Fibroblast of mammary gland (primary cell): ENCODE results near the gene USP7.

ENCODE experiments used
- DNase-seq: peaks from one replicate; pipeline ENCODE4 v3.0.0-alpha.2; 2010; ENCODE audit warnings: low read depth
- H3K4me3 ChIP-seq: 2 replicates; pipeline ENCODE4 v1.5.1; 2011; ENCODE audit warnings: low read depth, mild to moderate bottlenecking, low read length, moderate library complexity; ENCODE audit not compliant: control insufficient read depth
- CTCF ChIP-seq: conservative IDR thresholded peaks from 2 replicates; pipeline ENCODE4 v1.5.1; 2011; ENCODE audit warnings: low read depth, low read length, inconsistent platforms; ENCODE audit not compliant: control insufficient read depth, insufficient read depth

Gene USP7

GRCh38 chr16:8910811-8911210 is 52.9 kb downstream of the USP7 start:
- no peak for TF ChIP-seq CTCF
- no peak overlapping the region for H3K4me3 ChIP-seq
- DNase-seq, result no peak

- no peak for TF ChIP-seq CTCF
- H3K4me3 ChIP-seq, result no peak overlapping the region
- DNase-seq, result no peak
These were observed 54.8 kb downstream of the USP7 start for GRCh38 chr16:8908810-8909468.

GRCh38 chr16:8907096-8907495 is 56.6 kb downstream of the USP7 start:
- H3K4me3 ChIP-seq, result no peak overlapping the region
- no peak for DNase-seq
- no peak for TF ChIP-seq CTCF

- no peak overlapping the region for H3K4me3 ChIP-seq
- TF ChIP-seq CTCF, result peak; percentile 32
- DNase-seq, result no peak
These were observed 57.7 kb downstream of the USP7 start for GRCh38 chr16:8905795-8906591.

GRCh38 chr16:8905168-8905762 is 58.4 kb downstream of the USP7 start:
- DNase-seq, result peak; percentile 59
- no peak overlapping the region for H3K4me3 ChIP-seq
- TF ChIP-seq CTCF, result peak; percentile 64

- no peak for DNase-seq
- no peak overlapping the region for H3K4me3 ChIP-seq
- no peak for TF ChIP-seq CTCF
These were observed 59.7 kb downstream of the USP7 start for GRCh38 chr16:8904018-8904430.
